HUES6 (cell line): Measurements from ENCODE around the gene RBMS1.

Experiments
- H3K27ac ChIP-seq: 2 replicates; pipeline ENCODE4 v1.7.0; 2013; ENCODE audit warnings: low read depth, mild to moderate bottlenecking, low read length, inconsistent platforms
- H3K27me3 ChIP-seq: 2 replicates; pipeline ENCODE4 v1.6.1; 2013; ENCODE audit warnings: low read length; ENCODE audit not compliant: control insufficient read depth, insufficient read depth
- H3K36me3 ChIP-seq: 2 replicates; pipeline ENCODE4 v1.6.1; 2013; ENCODE audit warnings: low read length; ENCODE audit not compliant: control insufficient read depth, insufficient read depth
- H3K4me1 ChIP-seq: 2 replicates; pipeline ENCODE4 v1.6.1; 2013; ENCODE audit warnings: low read length; ENCODE audit not compliant: control insufficient read depth, insufficient read depth
- H3K4me3 ChIP-seq: 2 replicates; pipeline ENCODE4 v1.5.1; 2013; ENCODE audit warnings: low read depth, low read length
- H3K9ac ChIP-seq: one replicate; pipeline ENCODE4 v1.6.1; 2013; ENCODE audit warnings: mild to moderate bottlenecking, low read length
- H3K9me3 ChIP-seq: 2 replicates; pipeline ENCODE4 v1.6.1; 2013; ENCODE audit warnings: low read depth, low read length; ENCODE audit not compliant: control insufficient read depth, insufficient read depth

RBMS1 gene

DNA sequence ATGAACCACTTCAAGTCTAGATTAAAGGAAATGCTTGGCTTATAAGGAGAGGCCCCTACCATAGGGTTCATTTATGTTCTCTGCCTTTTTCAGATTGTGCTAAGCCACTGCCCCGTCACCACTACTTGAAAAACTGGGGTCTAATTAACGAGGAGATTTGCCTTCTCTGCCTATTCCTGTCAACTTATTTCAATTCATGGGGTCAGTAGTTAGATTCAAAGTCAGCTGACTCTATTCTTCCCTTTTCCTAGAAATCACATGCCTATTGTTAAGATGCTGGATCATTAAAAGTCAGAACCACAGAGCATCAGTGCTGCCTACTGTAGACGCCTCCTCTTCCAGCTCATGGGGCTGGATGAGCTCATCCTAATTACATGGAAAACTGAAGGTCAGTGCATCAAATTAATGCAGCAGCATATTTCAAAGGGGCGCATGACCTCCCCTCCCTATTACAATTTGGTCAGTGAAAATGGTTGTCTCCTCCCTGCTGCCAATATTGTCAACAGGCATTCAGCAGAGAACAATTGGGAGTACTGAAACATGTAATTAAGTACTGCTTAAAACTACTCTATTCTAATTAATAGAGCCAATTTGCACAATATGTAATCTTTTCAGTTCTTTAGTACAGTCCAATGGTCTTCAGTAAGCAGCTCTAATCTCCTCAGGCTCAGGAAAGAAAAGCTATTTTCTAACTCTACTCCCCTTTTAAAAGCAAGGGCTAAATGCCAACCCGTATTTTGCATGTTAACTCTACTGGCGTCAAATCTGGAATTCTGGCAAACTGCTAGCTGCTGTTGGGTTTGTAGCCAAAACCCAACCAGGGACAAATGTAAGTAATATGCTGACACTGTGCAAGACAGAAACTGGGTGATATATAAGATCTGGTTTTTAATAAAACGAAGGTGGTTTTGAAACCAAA, 176.2 kb downstream of the RBMS1 start:
- no peak overlapping the region for H3K27ac ChIP-seq
- no peaks in the 10 kb centered on the region for H3K27me3 ChIP-seq
- H3K4me3 ChIP-seq: no peak overlapping the region
- H3K9me3 ChIP-seq: no peaks in the 10 kb centered on the region
- H3K4me1 ChIP-seq: peaks cover 4% of the 10 kb centered on the region; the same call in 1 of the 2 replicates
- H3K9ac ChIP-seq: no peak overlapping the region
- H3K36me3 ChIP-seq: peaks cover 3% of the 10 kb centered on the region; the same call in 1 of the 2 replicates

DNA sequence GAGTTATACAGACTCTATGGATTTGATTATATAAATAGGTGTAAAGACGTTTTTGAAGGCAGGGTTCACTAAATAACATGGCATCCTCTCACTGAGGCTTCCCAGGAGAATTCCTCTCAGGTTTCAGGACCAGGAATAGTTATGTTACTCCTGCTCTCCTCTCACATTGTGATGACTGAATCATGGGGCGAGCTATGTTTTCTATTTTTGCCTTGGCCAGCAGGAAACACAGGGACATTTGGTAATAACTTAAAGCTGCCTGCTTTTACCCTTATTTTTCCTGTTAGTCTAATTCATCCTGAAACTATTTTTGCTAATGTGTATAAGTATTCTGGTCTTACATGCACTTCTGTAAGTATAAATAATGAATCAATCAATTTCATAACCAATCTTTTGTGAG, 178.3 kb downstream of the RBMS1 start:
- peaks cover 6% of the 10 kb centered on the region for H3K36me3 ChIP-seq
- H3K27me3 ChIP-seq: no peaks in the 10 kb centered on the region
- no peak overlapping the region for H3K4me3 ChIP-seq
- H3K27ac ChIP-seq: no peak overlapping the region
- no peaks in the 10 kb centered on the region for H3K9me3 ChIP-seq
- no peaks in the 10 kb centered on the region for H3K4me1 ChIP-seq
- H3K9ac ChIP-seq: no peak overlapping the region

DNA sequence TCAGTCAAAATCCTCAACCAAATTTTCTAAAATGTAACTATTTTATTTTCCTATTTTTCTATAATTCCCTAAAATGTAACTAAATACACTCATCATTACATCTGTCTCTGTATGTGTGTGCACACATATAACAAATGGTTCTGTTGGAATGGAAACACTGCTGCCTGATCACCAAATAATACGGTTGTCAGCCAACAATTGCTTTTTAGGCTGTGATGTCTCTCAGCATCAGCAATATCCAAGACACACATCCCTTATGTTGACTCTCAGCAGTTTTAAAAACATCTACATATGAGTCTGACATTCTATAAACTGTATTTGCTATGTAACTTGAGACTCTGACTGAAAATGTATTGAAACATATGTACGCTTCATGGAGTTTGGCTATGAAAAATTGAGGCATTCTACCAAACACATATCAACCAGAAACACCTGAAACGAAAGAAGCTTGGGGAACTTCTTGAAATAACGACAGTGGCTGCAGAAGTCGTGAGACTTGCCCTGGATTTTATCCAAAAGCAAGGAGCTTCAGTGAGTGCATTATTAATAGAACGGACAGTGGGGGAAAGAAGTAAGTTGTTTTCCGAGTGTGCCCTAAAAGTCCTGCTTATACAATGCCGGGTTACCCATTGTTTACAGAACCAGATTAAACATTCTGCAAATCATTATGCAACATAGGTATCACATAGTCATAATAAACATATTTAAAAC, 183.3 kb downstream of the RBMS1 start:
- Histone ChIP-seq H3K27me3 (no peaks in the 10 kb centered on the region), H3K4me3 (no peak overlapping the region), H3K4me1 (peaks cover 11% of the 10 kb centered on the region), H3K9ac (no peak overlapping the region), H3K27ac (no peak overlapping the region), H3K9me3 (no peaks in the 10 kb centered on the region), H3K36me3 (peaks cover 8% of the 10 kb centered on the region)

DNA sequence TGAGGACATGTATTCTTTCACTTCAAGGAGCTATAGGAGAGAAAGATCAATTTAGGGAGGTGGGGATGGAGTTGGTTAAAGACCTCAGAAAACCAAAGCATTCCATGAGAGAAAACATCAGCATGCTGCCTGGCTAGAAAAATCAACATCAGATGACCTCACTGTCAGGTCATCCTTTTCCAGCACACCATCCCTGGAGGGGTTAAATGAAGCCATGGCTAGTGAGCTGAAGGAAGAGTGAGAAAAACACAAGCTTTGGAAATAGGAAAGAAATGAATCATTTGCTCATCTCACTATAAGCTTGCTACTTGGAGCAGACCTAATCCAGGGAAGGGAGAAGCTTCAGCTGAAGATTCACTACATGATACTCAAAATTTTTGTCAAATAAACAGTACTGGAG, 184.0 kb downstream of the RBMS1 start:
- no peak overlapping the region for H3K4me3 ChIP-seq

DNA sequence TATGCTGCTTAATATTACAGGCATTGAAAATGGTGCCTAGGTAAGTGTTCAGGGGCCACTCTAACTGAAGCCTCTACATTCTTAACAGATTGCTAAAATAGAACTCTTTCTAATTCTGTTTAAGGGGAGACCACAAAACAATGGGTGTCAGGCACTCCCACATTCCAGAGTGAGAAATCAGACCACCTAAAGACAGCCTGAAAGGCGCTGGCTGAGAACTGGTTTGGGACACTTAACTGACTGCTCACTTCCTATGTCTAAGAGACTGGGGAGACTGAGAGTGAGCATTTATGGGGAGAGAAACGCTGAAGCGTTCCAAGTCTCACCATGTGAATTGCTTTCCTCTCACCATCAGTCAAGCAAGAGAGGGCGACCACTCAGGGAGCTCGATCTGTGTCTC, 184.7 kb downstream of the RBMS1 start:
- no peak overlapping the region for H3K27ac ChIP-seq
- H3K4me3 ChIP-seq: no peak overlapping the region
- no peaks in the 10 kb centered on the region for H3K27me3 ChIP-seq
- no peaks in the 10 kb centered on the region for H3K9me3 ChIP-seq
- peaks cover 11% of the 10 kb centered on the region for H3K4me1 ChIP-seq
- peaks cover 10% of the 10 kb centered on the region for H3K36me3 ChIP-seq
- no peak overlapping the region for H3K9ac ChIP-seq

More for the DNA sequence above, 184.0 kb downstream of the RBMS1 start:
- H3K27me3 ChIP-seq: no peaks in the 10 kb centered on the region
- H3K9ac ChIP-seq: no peak overlapping the region
- no peaks in the 10 kb centered on the region for H3K9me3 ChIP-seq
- H3K36me3 ChIP-seq: peaks cover 10% of the 10 kb centered on the region
- peaks cover 11% of the 10 kb centered on the region for H3K4me1 ChIP-seq
- H3K27ac ChIP-seq: no peak overlapping the region

DNA sequence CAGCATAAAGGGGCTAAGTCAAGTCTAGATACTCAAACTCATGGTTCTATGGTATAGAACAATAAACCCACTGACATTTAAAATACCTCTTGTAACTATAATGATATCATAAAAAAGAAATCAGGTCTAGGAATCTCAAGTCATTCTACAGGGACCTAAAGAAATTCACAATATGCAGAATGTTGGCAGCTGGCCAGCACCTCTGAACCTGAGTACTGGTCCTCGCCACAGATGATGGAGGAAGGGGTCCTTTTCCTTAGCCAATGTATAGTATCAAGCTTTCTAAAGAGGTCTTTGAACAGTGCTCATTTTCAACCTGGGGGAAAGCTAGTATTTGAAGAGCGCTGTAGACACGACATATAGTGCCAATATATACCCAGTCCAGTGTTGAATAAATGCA, 185.1 kb downstream of the RBMS1 start:
- Histone ChIP-seq H3K9ac (no peak overlapping the region), H3K9me3 (no peaks in the 10 kb centered on the region), H3K27ac (no peak overlapping the region), H3K4me1 (peaks cover 11% of the 10 kb centered on the region), H3K27me3 (no peaks in the 10 kb centered on the region), H3K4me3 (no peak overlapping the region), H3K36me3 (peaks cover 10% of the 10 kb centered on the region)

DNA sequence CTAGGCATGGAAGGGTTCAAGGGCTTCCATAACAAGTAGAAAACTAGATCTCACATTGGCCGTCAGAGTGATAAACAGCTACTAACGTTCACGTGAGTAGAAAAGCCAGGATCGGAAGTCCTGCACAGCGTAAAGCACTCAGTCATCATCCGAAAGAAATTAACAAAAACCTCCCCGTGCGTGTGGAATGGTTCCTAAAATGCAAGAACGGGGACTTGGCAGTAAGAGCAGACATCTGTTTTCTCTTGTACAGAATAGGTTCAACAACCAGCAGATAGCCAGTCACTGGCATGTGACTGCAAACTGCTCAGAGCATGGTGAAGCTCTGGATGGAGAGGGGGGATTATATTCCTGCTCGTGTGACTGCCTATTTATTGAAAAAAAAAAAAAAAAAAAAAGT, 186.6 kb downstream of the RBMS1 start:
- Histone ChIP-seq H3K9ac (no peak overlapping the region), H3K9me3 (no peaks in the 10 kb centered on the region), H3K4me3 (no peak overlapping the region), H3K27ac (no peak overlapping the region), H3K36me3 (peaks cover 12% of the 10 kb centered on the region), H3K4me1 (peaks cover 11% of the 10 kb centered on the region), H3K27me3 (no peaks in the 10 kb centered on the region)

DNA sequence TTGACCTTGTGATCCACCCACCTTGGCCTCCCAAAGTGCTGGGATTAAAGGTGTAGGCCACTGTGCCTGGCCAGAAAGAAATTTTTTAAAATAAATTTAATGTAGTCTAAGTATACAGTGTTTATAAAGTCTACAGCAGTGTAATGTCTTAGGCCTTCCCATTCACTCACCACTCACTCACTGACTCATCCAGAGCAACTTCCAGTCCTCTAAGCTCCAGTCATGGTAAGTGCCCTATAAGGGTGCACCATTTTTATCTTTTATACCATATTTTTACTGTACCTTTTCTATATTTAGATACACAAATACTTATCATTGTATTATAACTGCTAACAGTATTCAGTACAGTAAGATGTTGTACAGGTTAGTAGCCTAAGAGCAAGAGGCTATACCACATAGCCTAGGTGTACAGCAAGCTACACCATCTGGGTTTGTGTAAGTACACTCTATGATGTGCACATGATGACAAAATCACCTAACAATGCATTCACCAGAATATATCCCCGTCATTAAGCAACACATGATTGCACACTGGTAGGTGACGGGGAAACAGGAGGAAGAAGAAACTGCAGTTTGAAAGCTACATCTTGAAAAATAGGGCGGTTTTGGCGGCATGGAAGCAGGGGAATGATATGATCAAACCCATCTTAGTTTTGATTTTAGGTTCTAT, 188.4 kb downstream of the RBMS1 start:
- peaks cover 12% of the 10 kb centered on the region for H3K36me3 ChIP-seq
- H3K27ac ChIP-seq: no peak overlapping the region
- no peaks in the 10 kb centered on the region for H3K9me3 ChIP-seq
- no peak overlapping the region for H3K9ac ChIP-seq
- no peak overlapping the region for H3K4me3 ChIP-seq
- no peaks in the 10 kb centered on the region for H3K27me3 ChIP-seq
- peaks cover 11% of the 10 kb centered on the region for H3K4me1 ChIP-seq

DNA sequence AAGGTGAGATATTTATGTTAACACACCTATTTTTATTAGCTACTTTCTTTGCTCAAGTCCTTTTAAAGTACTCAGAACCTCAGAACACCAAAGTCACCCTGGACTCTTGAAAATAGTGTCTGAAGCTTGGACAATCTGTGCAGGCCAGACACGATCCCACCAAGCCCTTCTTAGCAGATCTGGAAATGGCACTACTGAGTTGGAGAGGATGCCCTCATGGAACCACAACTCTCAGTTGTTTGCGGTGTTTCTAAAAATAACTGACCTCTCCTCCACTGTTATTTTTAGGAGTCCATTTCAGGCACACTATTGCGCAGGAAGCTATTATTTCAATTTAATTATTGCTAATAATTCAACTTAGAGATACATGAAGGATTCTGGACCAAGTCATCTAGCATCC, 190.1 kb downstream of the RBMS1 start:
- Histone ChIP-seq H3K4me1 (0 out of 2 replicates have a peak, but pooled peaks cover 4% of the 10 kb centered on the region), H3K9me3 (no peaks in the 10 kb centered on the region), H3K4me3 (no peak overlapping the region), H3K36me3 (peaks cover 20% of the 10 kb centered on the region), H3K27ac (no peak overlapping the region), H3K27me3 (no peaks in the 10 kb centered on the region), H3K9ac (no peak overlapping the region)

DNA sequence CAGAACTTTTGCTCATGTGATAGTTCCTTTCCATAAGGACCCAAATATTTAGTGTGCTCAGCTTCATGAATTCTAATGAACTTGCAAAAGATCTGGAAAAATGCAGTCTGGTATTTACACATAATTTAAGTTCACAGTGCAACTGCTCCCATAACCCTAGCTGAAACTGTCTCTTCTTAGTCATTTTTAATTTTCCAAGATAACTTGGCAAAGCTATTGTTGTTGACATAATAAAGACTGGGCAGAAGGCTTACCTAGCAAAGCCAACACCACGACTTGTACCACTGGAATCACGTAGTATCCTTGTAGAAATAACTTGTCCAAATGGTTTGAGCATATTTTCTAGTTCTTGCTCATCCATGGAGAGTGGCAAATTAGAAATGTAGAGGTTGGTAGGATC, 190.5 kb downstream of the RBMS1 start:
- Histone ChIP-seq H3K4me1 (0 out of 2 replicates have a peak, but pooled peaks cover 4% of the 10 kb centered on the region), H3K9ac (no peak overlapping the region)

More for the DNA sequence above, 190.5 kb downstream of the RBMS1 start:
- Histone ChIP-seq H3K4me3 (no peak overlapping the region), H3K36me3 (peaks cover 20% of the 10 kb centered on the region), H3K27ac (no peak overlapping the region), H3K9me3 (no peaks in the 10 kb centered on the region), H3K27me3 (no peaks in the 10 kb centered on the region)
